AG04450 (cell line): ENCODE data around the gene SH3PXD2A. TPM values are rescaled to one million over a fixed set of nuclear protein-coding genes. Genes with fewer than 3 reads are reported as not detected.

Source experiments
- CTCF ChIA-PET: fragments of 300-600, 350-600 bp; formaldehyde crosslinking; extraction: SDS; loops from one replicate; lab custom pipeline; 2022; ENCODE audit warnings: antibody characterized with exemption, inconsistent platforms; lab: Charles Lee
- POLR2A ChIA-PET: fragments of 350-600 bp; formaldehyde crosslinking; extraction: SDS; loops from one replicate; lab custom pipeline; 2021; ENCODE audit warnings: antibody characterized with exemption, inconsistent platforms; lab: Yijun Ruan, JAX
- DNase-seq: peaks from one replicate; pipeline ENCODE4 v3.0.0-alpha.2; 2011; ENCODE audit warnings: low read depth, low spot score
- H3K27ac ChIP-seq: one replicate; pipeline ENCODE4 v1.5.1; 2012; ENCODE audit warnings: low read depth, low read length, control low read depth
- H3K27me3 ChIP-seq: one replicate; pipeline ENCODE4 v1.6.0; 2012; ENCODE audit warnings: low read length; ENCODE audit not compliant: control insufficient read depth, insufficient read depth
- H3K4me3 ChIP-seq: 2 replicates; pipeline ENCODE4 v1.5.1; 2011; ENCODE audit warnings: mild to moderate bottlenecking, low read depth, low read length, control low read depth
- H3K9me3 ChIP-seq: 2 replicates; pipeline ENCODE4 v1.5.1; 2012; ENCODE audit warnings: low read length; ENCODE audit not compliant: control insufficient read depth, insufficient read depth
- polyA plus RNA-seq: library from polyadenylated mRNA; depleted of rRNA; stranded (reverse); fragments of >200 nt; gene quantifications from 2 replicates; pipeline ENCODE4 v1.2.3, GENCODE V29; 2011
- TF ChIP-seq, protein P1 (sequence below): IDR thresholded peaks from 2 replicates; pipeline ENCODE4 v1.5.1; 2011; ENCODE audit warnings: low read depth, low read length, control low read depth, inconsistent platforms

Gene SH3PXD2A
- polyA plus RNA-seq, 1 experiment = 22.9 TPM

DNA sequence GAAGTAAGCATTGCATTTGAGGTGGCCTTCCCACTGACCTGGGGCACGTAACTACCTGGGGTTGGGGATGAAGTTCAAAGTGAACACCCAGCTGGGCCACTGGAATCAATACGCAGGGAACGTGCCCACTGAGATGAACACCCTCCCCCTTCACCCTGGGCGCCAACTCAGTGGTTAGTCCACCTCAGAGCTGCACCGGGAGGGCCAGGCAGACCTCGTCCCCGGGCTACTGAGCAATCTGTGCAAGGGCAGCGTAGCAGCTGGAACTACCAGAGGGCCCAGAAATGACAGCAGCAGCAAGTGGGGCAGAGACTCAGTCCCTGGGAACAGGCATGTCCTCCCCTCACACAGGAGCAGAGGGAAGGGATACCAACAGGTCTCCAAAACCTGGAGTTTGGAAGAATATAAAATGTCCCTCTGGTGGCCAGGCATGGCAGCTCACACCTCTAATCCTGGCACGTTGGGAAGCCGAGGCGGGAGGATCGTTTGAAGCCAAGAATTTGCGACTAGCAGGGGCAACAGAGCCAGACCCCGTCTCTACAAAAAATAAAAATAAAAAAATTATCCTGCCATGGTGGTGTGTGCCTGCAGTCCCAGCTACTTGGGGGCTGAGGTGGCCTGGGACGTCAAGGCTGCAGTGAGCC is 143.9 kb downstream of the SH3PXD2A start:
- no peak overlapping the region for H3K4me3 ChIP-seq
- TF ChIP-seq, protein P1, sequence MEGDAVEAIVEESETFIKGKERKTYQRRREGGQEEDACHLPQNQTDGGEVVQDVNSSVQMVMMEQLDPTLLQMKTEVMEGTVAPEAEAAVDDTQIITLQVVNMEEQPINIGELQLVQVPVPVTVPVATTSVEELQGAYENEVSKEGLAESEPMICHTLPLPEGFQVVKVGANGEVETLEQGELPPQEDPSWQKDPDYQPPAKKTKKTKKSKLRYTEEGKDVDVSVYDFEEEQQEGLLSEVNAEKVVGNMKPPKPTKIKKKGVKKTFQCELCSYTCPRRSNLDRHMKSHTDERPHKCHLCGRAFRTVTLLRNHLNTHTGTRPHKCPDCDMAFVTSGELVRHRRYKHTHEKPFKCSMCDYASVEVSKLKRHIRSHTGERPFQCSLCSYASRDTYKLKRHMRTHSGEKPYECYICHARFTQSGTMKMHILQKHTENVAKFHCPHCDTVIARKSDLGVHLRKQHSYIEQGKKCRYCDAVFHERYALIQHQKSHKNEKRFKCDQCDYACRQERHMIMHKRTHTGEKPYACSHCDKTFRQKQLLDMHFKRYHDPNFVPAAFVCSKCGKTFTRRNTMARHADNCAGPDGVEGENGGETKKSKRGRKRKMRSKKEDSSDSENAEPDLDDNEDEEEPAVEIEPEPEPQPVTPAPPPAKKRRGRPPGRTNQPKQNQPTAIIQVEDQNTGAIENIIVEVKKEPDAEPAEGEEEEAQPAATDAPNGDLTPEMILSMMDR = peak; percentile 18; the same call in 1 of the 2 replicates
- ChIA-PET POLR2A (no interaction called here), CTCF (interaction anchor here (0.6 to 7.4 kb wide), 10 partner anchors 17 to 740 kb away, joined by 3 to 186 read pairs (median 9); partner anchors contain the start of gene SH3PXD2A)
- H3K27me3 ChIP-seq = no peaks in the 10 kb centered on the region
- H3K27ac ChIP-seq = no peak overlapping the region
- no peaks in the 10 kb centered on the region for H3K9me3 ChIP-seq
- DNase-seq = no peak

DNA sequence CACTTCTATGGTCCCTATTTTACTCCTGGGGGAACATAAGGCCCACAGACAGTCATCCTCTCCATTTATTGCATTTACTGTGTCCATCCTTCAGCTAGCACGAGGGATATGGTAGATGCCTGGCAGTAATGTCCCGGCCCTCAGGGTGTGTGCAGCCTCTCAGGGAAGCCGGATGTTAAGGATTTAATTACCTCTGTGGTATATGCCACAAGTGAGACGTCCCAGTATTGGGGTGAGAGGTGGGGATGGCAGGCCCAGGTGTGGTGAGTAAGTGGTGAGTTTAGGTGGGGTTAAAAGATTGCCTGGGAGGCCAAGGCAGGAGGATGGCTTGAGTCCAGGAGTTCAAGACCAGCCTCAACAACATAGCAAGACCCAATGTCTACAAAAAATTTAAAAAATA is 144.9 kb downstream of the SH3PXD2A start:
- POLR2A ChIA-PET = no interaction called here
- CTCF ChIA-PET = interaction anchor here (0.5 to 7.4 kb wide), 5 partner anchors 14 to 176 kb away, joined by 3 to 186 read pairs (median 8); no protein-coding TSS in a partner anchor
- H3K9me3 ChIP-seq = no peaks in the 10 kb centered on the region
- no peak overlapping the region for H3K27ac ChIP-seq
- no peak for DNase-seq
- no peak overlapping the region for H3K4me3 ChIP-seq
- TF ChIP-seq, protein P1 = no peak
- H3K27me3 ChIP-seq = no peaks in the 10 kb centered on the region

DNA sequence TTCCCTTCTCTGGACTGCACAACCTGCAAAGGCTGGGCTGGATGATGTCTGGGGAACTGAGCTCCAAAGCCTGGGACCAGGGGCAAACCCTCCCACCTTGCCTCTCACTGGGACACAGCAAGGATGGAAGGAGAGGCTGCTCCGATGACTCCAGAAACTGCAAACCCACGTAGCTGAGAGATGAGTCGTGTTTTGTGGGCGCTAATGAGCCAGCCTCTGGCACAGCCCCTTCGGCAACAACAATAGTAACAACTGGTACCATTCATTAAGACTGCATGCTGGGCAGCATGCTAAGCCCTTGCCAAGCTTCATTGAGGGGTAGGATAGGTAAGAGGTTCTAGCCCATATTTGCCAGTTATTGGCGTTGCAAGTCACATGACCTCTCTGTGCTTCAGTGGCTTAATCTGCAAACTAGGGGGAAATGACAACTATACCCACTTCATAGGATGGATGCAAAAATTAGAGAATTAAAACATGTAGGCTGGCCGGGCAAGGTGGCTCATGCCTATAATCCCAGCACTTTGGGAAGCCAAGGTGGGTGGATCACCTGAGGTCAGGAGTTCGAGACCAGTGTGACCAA is 145.9 kb downstream of the SH3PXD2A start:
- no peak overlapping the region for H3K4me3 ChIP-seq
- DNase-seq = no peak

DNA sequence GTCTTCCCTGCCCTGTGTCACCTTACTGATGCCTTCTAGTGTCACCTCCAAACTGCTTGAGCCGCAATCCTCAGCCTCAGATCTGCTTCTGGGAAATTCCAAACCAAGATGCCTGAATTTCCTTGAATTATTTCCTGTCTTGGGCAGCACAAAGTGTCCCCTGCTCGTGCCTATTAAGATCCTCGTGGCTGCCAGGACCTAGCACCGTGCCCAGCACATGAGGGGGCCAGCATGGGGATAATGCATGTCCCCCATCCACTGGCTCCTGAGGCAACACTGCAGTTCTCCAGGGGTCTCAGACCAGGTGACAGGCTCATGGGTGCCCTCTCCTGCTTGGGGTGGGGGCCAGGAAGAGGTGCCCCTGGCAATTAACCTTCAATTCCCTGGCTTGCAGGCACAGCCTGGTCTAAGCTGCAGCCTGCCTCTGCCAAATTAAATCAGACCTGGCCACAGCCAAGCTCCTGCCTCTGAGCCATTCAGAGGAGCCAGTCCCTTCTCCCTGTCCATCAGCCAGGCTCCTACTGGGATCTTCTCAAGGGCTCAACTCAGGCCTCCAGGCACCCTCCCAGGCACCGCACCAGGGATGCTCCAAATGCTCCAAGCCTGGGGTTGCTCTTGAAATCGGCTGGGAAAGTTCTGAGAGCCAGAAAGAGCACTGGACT is 146.6 kb downstream of the SH3PXD2A start:
- Histone ChIP-seq H3K27me3 (no peaks in the 10 kb centered on the region), H3K9me3 (no peaks in the 10 kb centered on the region), H3K27ac (no peak overlapping the region), H3K4me3 (no peak overlapping the region)
- ChIA-PET POLR2A (no interaction called here), CTCF (interaction anchor here (1.0 to 7.4 kb wide), 5 partner anchors 12 to 177 kb away, joined by 3 to 186 read pairs (median 4); partner anchors contain the start of gene SH3PXD2A)
- TF ChIP-seq, protein P1 = no peak
- no peak for DNase-seq

More for the DNA sequence above, 145.9 kb downstream of the SH3PXD2A start:
- POLR2A ChIA-PET = no interaction called here
- Histone ChIP-seq H3K27me3 (no peaks in the 10 kb centered on the region), H3K9me3 (no peaks in the 10 kb centered on the region), H3K27ac (no peak overlapping the region)
- TF ChIP-seq, protein P1 = no peak
- CTCF ChIA-PET = interaction anchor here (1.3 to 7.4 kb wide), 5 partner anchors 13 to 177 kb away, joined by 4 to 186 read pairs (median 8); partner anchors contain the start of gene SH3PXD2A
